WERI-Rb-1 (cell line): ENCODE results near the gene PSMD7.
A peak's percentile ranks its signal among the peaks of the same experiment; 100 is the strongest.

Source experiments
- DNase-seq: peaks from one replicate; pipeline ENCODE4 v3.0.0-alpha.2; 2020
- H3K27ac ChIP-seq: fragments of 250-450 bp; sonication (Bioruptor Pico); 2 replicates; pipeline ENCODE4 v1.5.1; 2020; ENCODE audit warnings: mild to moderate bottlenecking, moderate library complexity
- H3K27me3 ChIP-seq: fragments of 250-450 bp; sonication (Bioruptor Pico); 2 replicates; pipeline ENCODE4 v1.5.1; 2021; ENCODE audit warnings: mild to moderate bottlenecking, low read depth, moderate library complexity; ENCODE audit not compliant: insufficient read depth, severe bottlenecking
- H3K36me3 ChIP-seq: fragments of 250-450 bp; sonication (Bioruptor Pico); 2 replicates; pipeline ENCODE4 v1.5.1; 2020; ENCODE audit warnings: mild to moderate bottlenecking, moderate library complexity
- H3K4me3 ChIP-seq: 2 replicates; pipeline ENCODE4 v1.5.1; 2011; ENCODE audit warnings: low read depth, mild to moderate bottlenecking, control low read depth, low read length
- H3K9me3 ChIP-seq: fragments of 250-450 bp; sonication (Bioruptor Pico); 2 replicates; pipeline ENCODE4 v1.5.1; 2021; ENCODE audit warnings: mild to moderate bottlenecking, moderate library complexity; ENCODE audit not compliant: severe bottlenecking
- CTCF ChIP-seq: IDR thresholded peaks from 2 replicates; pipeline ENCODE4 v1.5.1; 2011; ENCODE audit warnings: low read depth, mild to moderate bottlenecking, control low read depth, inconsistent platforms, low read length

The PSMD7 gene

GRCh38 chr16:74297145-74297665, 591 bp downstream of the PSMD7 start:
- Histone ChIP-seq H3K4me3 (peak overlapping the region; percentile 98), H3K27me3 (no peaks in the 10 kb centered on the region), H3K27ac (peak overlapping the region; percentile 97), H3K9me3 (no peaks in the 10 kb centered on the region), H3K36me3 (peaks cover 50% of the 10 kb centered on the region)
- no peak for DNase-seq
- TF ChIP-seq CTCF: no peak

- peaks cover 59% of the 10 kb centered on the region for H3K36me3 ChIP-seq
- no peaks in the 10 kb centered on the region for H3K27me3 ChIP-seq
- no peak for TF ChIP-seq CTCF
- H3K4me3 ChIP-seq: no peak overlapping the region
- DNase-seq: no peak
- no peak overlapping the region for H3K27ac ChIP-seq
- no peaks in the 10 kb centered on the region for H3K9me3 ChIP-seq
Observed at GRCh38 chr16:74298104-74298503, 1.5 kb downstream of the PSMD7 start.

GRCh38 chr16:74302341-74302740, 5.7 kb downstream of the PSMD7 start:
- no peak for TF ChIP-seq CTCF
- H3K36me3 ChIP-seq: peaks cover 87% of the 10 kb centered on the region

GRCh38 chr16:74304164-74304834, 7.7 kb downstream of the PSMD7 start:
- H3K9me3 ChIP-seq: no peaks in the 10 kb centered on the region
- no peaks in the 10 kb centered on the region for H3K27me3 ChIP-seq
- H3K36me3 ChIP-seq: peaks cover 74% of the 10 kb centered on the region
- H3K4me3 ChIP-seq: no peak overlapping the region
- peak; percentile 40; the same call in 1 of the 2 replicates for TF ChIP-seq CTCF
- no peak overlapping the region for H3K27ac ChIP-seq
- no peak for DNase-seq

More at GRCh38 chr16:74302341-74302740, 5.7 kb downstream of the PSMD7 start:
- H3K27me3 ChIP-seq: no peaks in the 10 kb centered on the region
- no peak overlapping the region for H3K4me3 ChIP-seq
- DNase-seq: no peak
- no peak overlapping the region for H3K27ac ChIP-seq
- no peaks in the 10 kb centered on the region for H3K9me3 ChIP-seq

- no peak for TF ChIP-seq CTCF
- no peak overlapping the region for H3K27ac ChIP-seq
- DNase-seq: no peak
- no peak overlapping the region for H3K4me3 ChIP-seq
- peaks cover 69% of the 10 kb centered on the region for H3K36me3 ChIP-seq
- H3K27me3 ChIP-seq: no peaks in the 10 kb centered on the region
- no peaks in the 10 kb centered on the region for H3K9me3 ChIP-seq
Observed at GRCh38 chr16:74304835-74305176, 8.2 kb downstream of the PSMD7 start.

- Histone ChIP-seq H3K4me3 (no peak overlapping the region), H3K36me3 (peaks cover 64% of the 10 kb centered on the region), H3K27ac (no peak overlapping the region), H3K27me3 (no peaks in the 10 kb centered on the region), H3K9me3 (no peaks in the 10 kb centered on the region)
- TF ChIP-seq CTCF: no peak
- no peak for DNase-seq
Observed at GRCh38 chr16:74305281-74305680, 8.7 kb downstream of the PSMD7 start.
